ENCODE data around the gene GIMAP2.

The GIMAP2 gene

GRCh38 chr7:150685219-150686029, at the start of gene GIMAP2:
TSS of gene GIMAP2 (plus strand) at chr7:150685706. CDS start at chr7:150687060, 1,354 bp downstream.
- H3K4me3 ChIP-seq (ENCODE audit: low read depth, low read length), result peak within 1 kb of the TSS; percentile 52
- no peak for TF ChIP-seq CTCF (IDR thresholded peaks at IDR 0.05; ENCODE audit: borderline replicate concordance, insufficient read depth, low read depth, low read length)

- H3K4me3 ChIP-seq (ENCODE audit: low read depth, low read length), result no peak overlapping the region
- no peak for TF ChIP-seq CTCF (IDR thresholded peaks at IDR 0.05; ENCODE audit: borderline replicate concordance, insufficient read depth, low read depth, low read length)
These were observed 43.7 kb upstream of the GIMAP2 start for GRCh38 chr7:150641854-150642253.

- H3K4me3 ChIP-seq (ENCODE audit: low read depth, low read length), result no peak overlapping the region
- TF ChIP-seq CTCF (IDR thresholded peaks at IDR 0.05; ENCODE audit: borderline replicate concordance, insufficient read depth, low read depth, low read length), result no peak
These were observed 42.6 kb upstream of the GIMAP2 start for GRCh38 chr7:150642926-150643325.

GRCh38 chr7:150645259-150646020, 40.1 kb upstream of the GIMAP2 start:
- H3K4me3 ChIP-seq (ENCODE audit: low read depth, low read length), result no peak overlapping the region
- no peak for TF ChIP-seq CTCF (IDR thresholded peaks at IDR 0.05; ENCODE audit: borderline replicate concordance, insufficient read depth, low read depth, low read length)

- no peak for TF ChIP-seq CTCF (IDR thresholded peaks at IDR 0.05; ENCODE audit: borderline replicate concordance, insufficient read depth, low read depth, low read length)
These were observed 37.0 kb upstream of the GIMAP2 start for GRCh38 chr7:150648353-150649079.

GRCh38 chr7:150649080-150649385, 36.5 kb upstream of the GIMAP2 start:
- no peak for TF ChIP-seq CTCF (IDR thresholded peaks at IDR 0.05; ENCODE audit: borderline replicate concordance, insufficient read depth, low read depth, low read length)
- no peak overlapping the region for H3K4me3 ChIP-seq (ENCODE audit: low read depth, low read length)

More at GRCh38 chr7:150648353-150649079, 37.0 kb upstream of the GIMAP2 start:
- no peak overlapping the region for H3K4me3 ChIP-seq (ENCODE audit: low read depth, low read length)
